Mesenteric fat pad (tissue), 1 donor: ENCODE results near the gene ZNF577. TPM values are rescaled to one million over a fixed set of nuclear protein-coding genes. Genes with fewer than 3 reads are reported as not detected.

ENCODE experiments used
- DNase-seq: peaks from one replicate; pipeline ENCODE4 v3.0.0-alpha.2; 2020; ENCODE audit warnings: low spot score
- total RNA-seq: library from RNA; stranded (reverse); fragmentation: NEBNext Ultra II Directional; extraction: Animal tissue kit (Norgen Biotek cat#: 25700); gene quantifications from one replicate; pipeline ENCODE4 v1.2.1, GENCODE V29; 2021
- donor health status: DM: yes; HTN: yes; CAD: no.

Gene ZNF577
- total RNA-seq, 1 donor from 2014 or later: 8.0 TPM

DNA sequence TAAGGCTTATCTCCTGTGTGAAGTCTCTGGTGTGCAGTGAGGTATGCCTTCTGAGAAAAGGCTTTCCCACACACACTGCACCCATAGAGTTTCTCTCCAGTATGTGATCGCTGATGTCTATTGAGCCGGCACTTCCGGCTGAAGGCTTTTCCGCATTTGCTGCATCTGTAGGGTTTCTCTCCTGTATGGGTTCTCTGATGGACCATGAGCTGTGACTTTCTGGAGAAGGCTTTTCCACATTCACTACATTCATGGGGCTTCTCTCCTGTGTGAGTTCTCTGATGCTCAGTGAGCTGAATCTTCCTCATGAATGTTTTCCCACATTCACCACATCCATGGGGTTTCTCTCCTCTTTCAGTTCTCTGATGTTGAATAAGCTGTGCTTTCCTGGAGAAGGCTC is 14.7 kb downstream of the ZNF577 start:
- no peak for DNase-seq

DNA sequence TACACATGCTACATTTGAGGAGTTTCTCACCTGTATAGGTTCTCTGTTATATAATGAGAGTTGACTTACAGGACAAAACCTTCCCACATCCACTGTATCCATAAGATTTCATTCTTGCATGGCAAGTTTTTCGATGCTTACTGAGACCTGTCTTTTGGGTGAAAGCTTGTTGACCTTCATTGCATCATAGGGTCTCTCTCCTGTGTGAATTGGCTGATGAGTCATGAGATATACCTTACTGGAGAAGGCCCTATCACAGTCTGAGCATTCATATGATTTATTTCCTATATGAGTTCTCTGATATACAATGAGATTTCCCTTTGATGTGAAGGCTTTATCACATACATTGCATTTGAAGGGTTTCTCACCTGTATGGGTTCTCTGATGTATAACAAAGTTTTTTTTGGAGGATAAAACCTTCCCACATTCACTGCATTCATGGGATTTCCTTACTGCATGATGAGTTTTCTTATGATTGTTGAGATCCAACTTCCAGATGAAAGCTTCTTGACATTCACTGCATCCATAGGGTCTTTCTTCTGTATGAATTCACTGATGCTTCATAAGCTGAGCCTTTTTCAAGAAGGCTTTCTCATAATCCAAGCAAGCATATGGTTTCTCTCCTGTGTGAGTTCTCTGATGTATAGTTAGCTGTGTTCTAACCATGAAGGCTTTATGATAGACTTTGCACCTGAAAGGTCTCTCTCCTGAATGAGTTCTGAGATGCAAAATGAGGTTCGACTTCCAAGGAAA is 25.7 kb downstream of the ZNF577 start:
- no peak for DNase-seq

GRCh38 chr19:51837145-51837544 is 50.6 kb downstream of the ZNF577 start:
- no peak for DNase-seq

DNA sequence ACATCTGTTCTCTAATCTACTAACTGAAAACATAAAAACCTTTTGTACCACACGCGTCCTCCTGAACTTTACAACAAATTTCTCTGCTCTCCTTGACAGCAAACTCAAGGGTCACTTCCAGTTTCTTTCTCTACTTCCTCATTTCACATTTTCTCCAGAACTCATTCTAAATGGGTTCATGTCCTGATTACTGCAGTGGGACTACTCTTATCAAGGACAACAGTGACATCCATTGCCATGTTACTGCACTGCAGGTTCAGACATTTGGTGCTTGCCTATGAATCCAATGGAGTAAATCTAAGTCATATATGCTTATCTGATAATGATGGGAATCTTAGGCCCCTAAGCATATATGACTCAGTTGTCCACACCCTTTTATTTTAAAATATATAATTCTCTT is 57.5 kb downstream of the ZNF577 start:
- DNase-seq: no peak

GRCh38 chr19:51824281-51825005 is 63.3 kb downstream of the ZNF577 start:
- DNase-seq: no peak

- no peak for DNase-seq
Measured at GRCh38 chr19:51822946-51823345, 64.8 kb downstream of the ZNF577 start.

- DNase-seq: no peak
Measured at GRCh38 chr19:51822325-51822724, 65.4 kb downstream of the ZNF577 start.

- no peak for DNase-seq
Measured at GRCh38 chr19:51821921-51822320, 65.8 kb downstream of the ZNF577 start.

GRCh38 chr19:51821456-51821855 is 66.3 kb downstream of the ZNF577 start:
- DNase-seq: no peak

Other genes starting within 250 kb of the ZNF577 start
- gene SIGLEC14, start 241.1 kb downstream of the ZNF577 start, total RNA-seq: 12.5 TPM
- gene SPACA6, start 194.6 kb downstream of the ZNF577 start, total RNA-seq: 24.0 TPM
- 31.7 TPM for gene HAS1, start 164.0 kb downstream of the ZNF577 start, total RNA-seq
- 97.6 TPM for gene FPR1, start 136.1 kb downstream of the ZNF577 start, total RNA-seq
- gene FPR2, start 126.8 kb downstream of the ZNF577 start, total RNA-seq: 11.4 TPM
- gene FPR3, start 92.8 kb downstream of the ZNF577 start, total RNA-seq: 44.5 TPM
- gene ZNF649, start 17.1 kb upstream of the ZNF577 start, total RNA-seq: 7.7 TPM
- 5.1 TPM for gene ZNF613, start 39.5 kb upstream of the ZNF577 start, total RNA-seq
- gene ZNF350, start 98.9 kb upstream of the ZNF577 start, total RNA-seq: 9.7 TPM
- gene ZNF615, start 120.3 kb upstream of the ZNF577 start, total RNA-seq: 6.3 TPM
- gene ZNF614, start 140.4 kb upstream of the ZNF577 start, total RNA-seq: 7.4 TPM
- gene ZNF432, start 160.9 kb upstream of the ZNF577 start, total RNA-seq: 13.6 TPM
- 17.9 TPM for gene ZNF841, start 207.8 kb upstream of the ZNF577 start, total RNA-seq